Stimulated activated CD8-positive, alpha-beta memory T cell treated with anti-CD3 and anti-CD28 coated beads, Interleukin-12 subunit alpha, Interleukin-12 subunit beta, amount 100 ng/mL, for 4 hours (primary cell): ENCODE measurements around the gene PURA.

Experiments used
- DNase-seq: peaks from one replicate; pipeline ENCODE4 v3.0.0-alpha.2; 2020; ENCODE audit warnings: low read depth

The PURA gene

GRCh38 chr5:140113699-140114263 is at the start of gene PURA:
TSS of gene PURA (plus strand) at chr5:140114109. CDS start at chr5:140114182, 73 bp downstream.
- peak; percentile 90 for DNase-seq

- no peak for DNase-seq
Measured at GRCh38 chr5:140072812-140073211, 41.1 kb upstream of the PURA start.

DNA sequence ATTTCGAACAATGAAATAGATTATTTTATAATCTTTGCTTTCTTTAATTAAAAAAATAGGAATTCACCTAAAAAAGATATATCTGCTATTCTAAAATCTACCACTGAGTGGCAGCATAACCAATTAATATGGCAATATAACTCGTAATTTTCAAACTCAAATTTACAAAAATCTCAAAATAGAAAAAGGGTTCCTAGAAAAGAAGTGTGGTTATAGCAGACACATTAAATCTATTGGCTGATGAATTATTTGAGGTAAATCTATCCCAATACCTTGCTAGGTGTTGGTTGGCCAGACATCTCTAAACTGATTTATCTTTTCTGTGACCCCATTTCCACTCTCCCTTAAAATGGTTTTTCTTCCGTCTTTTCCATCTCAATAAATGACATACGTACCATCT is 40.6 kb upstream of the PURA start:
- DNase-seq: no peak

- no peak for DNase-seq
Measured at GRCh38 chr5:140075371-140075770, 38.5 kb upstream of the PURA start.

- DNase-seq: no peak
Measured at GRCh38 chr5:140076142-140076541, 37.8 kb upstream of the PURA start.

DNA sequence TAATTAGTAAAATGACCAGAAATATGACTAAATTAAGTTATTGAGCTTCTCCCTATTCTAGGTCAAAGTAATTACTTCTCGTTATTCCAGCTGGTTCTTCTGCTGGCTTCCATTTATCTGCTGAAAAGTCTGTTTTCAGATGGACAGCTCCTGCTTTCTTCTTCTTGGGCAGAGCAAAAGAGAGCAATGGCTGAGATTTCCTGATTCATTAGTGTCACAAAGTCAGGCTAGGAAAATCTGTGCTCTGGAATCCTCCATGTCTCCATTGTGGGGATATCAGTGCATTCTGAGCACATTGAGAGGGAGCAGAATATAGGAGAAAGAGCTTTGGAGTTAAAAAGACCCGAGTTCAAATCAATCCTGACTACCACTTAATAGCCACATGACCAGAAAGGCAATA is 37.1 kb upstream of the PURA start:
- DNase-seq: no peak

GRCh38 chr5:140083120-140083519 is 30.8 kb upstream of the PURA start:
- no peak for DNase-seq

- DNase-seq: no peak
Measured at GRCh38 chr5:140083650-140084049, 30.3 kb upstream of the PURA start.

DNA sequence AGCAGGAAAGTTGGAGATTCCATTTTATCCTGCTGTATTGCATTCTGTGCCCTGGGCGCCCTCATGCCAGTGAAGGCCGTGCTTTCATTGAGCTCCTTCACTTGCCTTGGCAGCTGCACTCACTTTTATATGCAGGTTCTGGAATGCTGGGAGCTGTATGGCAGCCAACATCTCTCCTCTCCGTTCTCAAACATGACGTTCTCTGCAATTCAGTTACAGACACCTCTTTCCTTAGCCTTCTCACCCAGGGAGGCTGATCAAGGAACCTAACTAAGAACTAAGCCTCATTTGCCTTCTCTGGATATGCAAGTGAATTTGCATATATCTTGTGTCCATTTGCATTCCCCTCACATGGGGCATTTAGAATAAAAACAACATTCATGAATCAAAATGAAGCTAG is 29.4 kb upstream of the PURA start:
- DNase-seq: no peak

GRCh38 chr5:140090251-140090650 is 23.7 kb upstream of the PURA start:
- no peak for DNase-seq

DNA sequence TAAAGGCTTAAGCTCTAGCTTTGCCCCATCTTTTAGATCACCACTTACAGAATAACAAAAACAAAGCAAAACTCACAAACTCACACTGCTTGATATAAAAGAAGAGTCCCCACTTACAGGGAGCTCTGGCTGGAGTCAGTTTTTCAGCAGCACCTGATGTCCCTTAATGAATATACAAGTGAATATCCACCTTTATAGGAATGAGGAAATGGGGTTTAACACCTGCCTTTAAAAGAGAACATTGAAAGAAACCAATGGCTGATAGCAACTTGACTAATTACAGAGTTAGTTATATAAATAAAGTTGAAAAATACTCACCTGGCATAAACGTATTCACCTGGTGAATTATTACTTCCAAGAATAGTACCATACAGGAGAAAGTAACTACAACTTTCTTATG is 20.7 kb upstream of the PURA start:
- no peak for DNase-seq

- no peak for DNase-seq
Measured at GRCh38 chr5:140093866-140094265, 20.0 kb upstream of the PURA start.

DNA sequence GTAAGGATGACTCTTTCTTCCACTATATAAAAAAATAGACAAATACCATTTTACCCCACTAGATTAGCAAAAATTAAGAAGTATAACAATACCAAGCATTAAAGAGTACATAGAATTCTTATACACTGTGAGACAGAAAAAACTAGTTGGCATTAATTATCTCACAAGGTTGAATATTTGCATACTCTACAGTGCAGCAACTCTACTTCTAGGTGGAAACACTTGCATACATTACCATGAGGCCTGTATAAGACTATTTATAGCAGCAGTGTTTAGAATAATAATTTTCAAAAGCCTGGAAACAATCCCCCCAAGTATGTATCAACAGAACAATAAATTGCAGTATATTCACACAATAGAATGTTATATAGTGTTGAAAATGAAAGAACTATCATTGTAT is 19.0 kb upstream of the PURA start:
- DNase-seq: no peak

GRCh38 chr5:140101179-140101578 is 12.7 kb upstream of the PURA start:
- DNase-seq: no peak

DNA sequence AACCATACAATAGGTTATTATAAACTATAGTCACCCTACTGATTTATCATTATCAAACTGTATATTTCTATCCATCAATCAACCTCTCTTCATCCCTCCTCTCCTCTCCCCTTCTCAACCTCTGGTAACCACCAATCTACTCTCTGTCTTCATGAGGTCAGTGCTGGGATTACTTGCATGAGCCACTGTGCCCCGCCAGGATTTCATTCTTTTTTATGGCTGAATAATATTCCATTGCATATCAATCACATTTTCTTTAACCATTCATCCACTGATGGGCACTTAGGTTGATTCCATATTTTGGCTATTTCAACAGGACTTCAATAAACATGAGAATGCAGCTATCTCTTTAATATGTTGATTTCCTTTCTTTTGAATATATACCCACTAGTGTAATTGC is 10.8 kb upstream of the PURA start:
- DNase-seq: no peak

GRCh38 chr5:140104100-140104499 is 9.8 kb upstream of the PURA start:
- DNase-seq: no peak

DNA sequence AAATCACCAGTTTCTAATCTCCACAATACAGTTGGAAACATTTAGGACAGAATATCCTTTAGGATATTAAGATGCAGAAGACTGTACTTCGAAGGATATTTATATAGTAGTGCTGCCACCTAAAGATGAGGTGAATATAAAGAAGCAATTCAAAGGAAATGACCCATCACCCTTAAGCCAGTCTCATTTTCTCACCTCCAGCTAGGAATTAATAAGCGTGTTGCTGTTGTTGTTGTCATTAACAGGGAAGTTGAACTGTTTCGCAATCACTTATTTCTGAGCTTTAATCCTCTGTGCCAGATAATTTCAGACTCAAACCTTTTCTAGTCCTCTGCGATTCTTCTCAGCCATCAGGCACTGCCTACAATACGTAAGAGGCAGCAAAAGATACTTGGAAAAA is 7.8 kb upstream of the PURA start:
- no peak for DNase-seq

- no peak for DNase-seq
Measured at GRCh38 chr5:140106805-140107311, 7.1 kb upstream of the PURA start.

DNA sequence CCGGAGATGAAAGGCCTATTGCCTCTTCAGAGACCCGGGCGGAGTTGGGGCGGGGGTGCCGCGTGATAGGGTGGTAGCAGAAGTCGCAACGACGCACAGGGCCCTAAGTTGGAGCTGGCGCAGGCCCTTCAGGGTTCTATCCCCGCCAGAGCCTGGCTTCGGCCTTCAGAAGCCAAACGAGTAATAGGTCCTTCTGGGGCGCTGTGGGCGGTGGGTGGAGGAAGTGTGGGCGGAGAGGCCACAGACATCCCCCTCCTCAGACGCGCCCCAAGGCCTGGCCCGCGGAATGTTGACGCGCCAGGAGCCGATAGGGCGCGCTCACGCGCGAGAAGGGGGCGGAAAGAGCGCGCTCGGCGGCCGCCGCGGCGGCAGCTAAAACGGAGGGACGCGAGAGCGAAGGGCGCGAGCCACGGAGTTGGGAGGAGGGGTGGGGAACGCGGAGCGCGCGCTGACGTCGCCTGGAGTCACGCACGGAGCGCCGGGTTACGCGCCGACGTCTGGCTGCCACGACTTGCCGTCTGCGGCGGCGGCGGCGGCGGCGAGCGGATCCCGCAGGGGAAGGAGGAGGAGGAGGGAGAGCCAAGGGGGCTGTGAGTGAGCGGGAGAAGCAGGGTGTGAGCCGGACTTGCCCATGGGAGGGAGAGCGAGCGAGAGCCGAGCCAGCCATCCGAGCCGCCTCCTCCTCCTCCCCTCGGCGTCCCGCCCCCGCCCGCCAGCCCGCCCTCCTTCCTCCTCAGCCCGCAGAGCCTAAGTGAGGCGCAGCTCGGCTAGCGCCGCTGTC is 6.4 kb upstream of the PURA start:
- DNase-seq: peak; percentile 89

DNA sequence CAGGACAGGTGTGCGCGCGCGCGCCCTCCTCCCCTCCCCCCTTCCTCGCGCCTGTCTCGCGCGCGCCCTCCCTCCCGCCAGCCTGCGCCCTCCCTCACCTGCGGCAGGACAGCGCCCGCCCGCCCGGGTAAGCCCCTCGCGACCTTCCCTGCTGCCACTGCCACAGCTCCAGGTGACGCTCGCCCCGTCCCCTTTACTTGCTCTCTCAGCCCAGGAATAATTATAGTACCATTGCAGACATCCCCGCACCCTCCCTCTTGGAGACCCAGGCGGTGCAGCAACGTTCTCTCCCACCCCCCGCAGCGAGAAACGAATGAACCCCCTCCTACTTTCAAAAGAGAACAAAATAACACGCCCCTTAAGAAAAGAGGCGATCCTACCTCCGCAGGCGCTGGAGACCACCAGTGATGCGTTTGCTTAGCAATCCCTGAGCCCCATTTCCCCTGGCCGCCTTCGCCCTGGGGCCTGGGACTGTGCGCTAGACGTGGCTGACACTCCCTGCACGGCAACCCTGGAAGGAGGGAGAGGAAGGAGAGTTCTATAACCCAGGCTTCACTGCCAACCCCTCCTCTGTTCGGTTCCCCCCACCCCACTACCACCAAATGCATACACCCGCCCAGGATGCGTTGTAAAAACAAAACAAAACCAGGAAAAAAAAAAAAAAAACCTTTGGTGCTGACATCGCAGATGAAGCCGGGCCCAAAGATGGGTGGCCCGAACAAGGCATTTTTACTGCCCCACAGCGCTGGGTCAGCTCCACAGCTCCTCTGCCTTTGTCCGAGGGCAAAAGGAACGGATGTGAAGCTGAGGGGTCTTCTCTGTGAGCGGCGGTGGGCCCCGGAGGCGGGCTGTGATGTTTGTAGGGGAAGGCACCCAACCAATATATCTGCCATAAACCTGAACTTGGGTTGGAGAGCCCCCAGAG is 5.6 kb upstream of the PURA start:
- DNase-seq: no peak

DNA sequence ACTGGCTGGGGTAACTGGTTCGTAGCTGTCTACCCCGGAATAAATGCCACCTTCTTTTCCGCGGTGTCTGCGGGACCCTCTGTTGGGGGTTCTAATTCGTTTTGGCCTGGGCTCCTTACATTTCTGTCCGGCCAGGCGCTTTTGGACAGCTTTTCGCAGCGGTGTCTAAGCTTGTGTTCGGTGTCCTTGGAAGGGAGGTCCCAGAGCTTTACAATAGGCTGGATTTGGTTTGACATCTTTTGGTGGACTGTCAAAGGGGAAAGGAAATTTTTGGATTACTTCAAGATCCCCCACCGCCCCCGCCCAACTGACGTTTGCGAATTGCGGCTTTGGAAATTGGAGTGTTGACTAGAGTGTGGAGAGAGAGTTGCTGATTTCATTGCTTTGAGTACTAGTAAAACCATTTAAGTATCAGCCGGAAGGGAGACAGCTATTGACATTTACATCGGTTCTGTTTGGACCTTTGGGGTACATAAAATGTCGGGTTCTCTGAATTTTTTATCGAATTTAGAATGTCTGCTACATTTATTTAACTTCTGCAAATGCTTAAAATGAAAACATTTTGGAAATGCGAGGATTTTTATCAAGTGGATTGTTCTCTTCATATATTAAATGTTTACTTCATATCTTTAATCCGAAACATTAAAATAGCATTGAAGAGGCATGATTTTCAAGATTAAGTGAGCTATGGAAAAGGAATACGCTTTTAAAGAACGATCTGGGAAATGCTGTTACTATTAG is 4.7 kb upstream of the PURA start:
- no peak for DNase-seq
